ENCODE measurements around the gene MCCD1. TPM values are rescaled to one million over a fixed set of nuclear protein-coding genes. Genes with fewer than 3 reads are reported as not detected.

Gene MCCD1
- total RNA-seq, 1 experiment from 2014 or later: not detected

GRCh38 chr6:31559606-31559957, 30.8 kb downstream of the MCCD1 start:
- Histone ChIP-seq H3K79me2 (ENCODE audit: insufficient read depth, low read length) (no peaks in the 10 kb centered on the region), H3K4ac (ENCODE audit: low read depth, low read length) (no peak overlapping the region), H2AFZ (ENCODE audit: low read length) (no peak overlapping the region), H2BK12ac (ENCODE audit: insufficient read length, low read depth, low read length) (no peak overlapping the region), H3K9me3 (ENCODE audit: control insufficient read depth, low read depth, low read length) (no peaks in the 10 kb centered on the region), H3K4me2 (ENCODE audit: insufficient read depth, insufficient read length, low read length) (no peak overlapping the region), H4K20me1 (ENCODE audit: control insufficient read depth, insufficient read depth, insufficient read length) (no peaks in the 10 kb centered on the region), H4K8ac (replicated peaks; ENCODE audit: insufficient read length, low read depth, low read length) (no peak overlapping the region), H2AK5ac (ENCODE audit: insufficient read length, low read length) (no peak overlapping the region), H3K56ac (ENCODE audit: insufficient read length, low read depth, low read length) (no peak overlapping the region), H3K23me2 (ENCODE audit: insufficient read length, low read depth, low read length, poor library complexity, severe bottlenecking) (no peaks in the 10 kb centered on the region), H3K4me1 (ENCODE audit: insufficient read depth, low read length) (peaks cover 4% of the 10 kb centered on the region; the same call in 1 of the 2 replicates), H3K9ac (ENCODE audit: extremely low read depth, insufficient read length, low read length) (no peak overlapping the region), H2BK5ac (ENCODE audit: insufficient read length, low read length) (no peak overlapping the region), H4K91ac (ENCODE audit: insufficient read length, low read depth, low read length) (no peak overlapping the region), H2BK20ac (ENCODE audit: low read depth, low read length, poor library complexity, severe bottlenecking) (no peak overlapping the region), H3K79me1 (ENCODE audit: insufficient read depth, low read depth, low read length, poor library complexity, severe bottlenecking) (no peaks in the 10 kb centered on the region), H2BK120ac (ENCODE audit: low read depth, low read length, poor library complexity, severe bottlenecking) (no peak overlapping the region), H3T11ph (ENCODE audit: low read length) (no peak overlapping the region), H3K27ac (ENCODE audit: insufficient read length, low read depth, low read length) (no peak overlapping the region), H4K5ac (ENCODE audit: insufficient read length, low read depth, low read length) (no peak overlapping the region), H3K27me3 (ENCODE audit: insufficient read depth, low read length) (no peaks in the 10 kb centered on the region), H3K18ac (ENCODE audit: insufficient read length, low read depth, low read length) (no peak overlapping the region), H3K23ac (ENCODE audit: insufficient read length, low read depth, low read length) (no peak overlapping the region), H2BK15ac (ENCODE audit: low read depth, low read length) (no peak overlapping the region), H3K14ac (ENCODE audit: insufficient read depth, low read length) (no peak overlapping the region)
- Mint-ChIP-seq H3K27me3 (ENCODE audit: low read depth) (no peaks in the 10 kb centered on the region), H3K4me1 (peaks cover 4 to 18% of the 10 kb centered on the region in 2 experiments; a peak in 3 of 4 replicates), H3K36me3 (ENCODE audit: insufficient read depth in 1 of 3, low read depth in 3 of 3) (peaks cover 14 to 39% (median 26%) of the 10 kb centered on the region in 3 experiments; a peak in 6 of 7 replicates), H3K4me3 (no peak overlapping the region; a peak in 1 of 5 replicates), H3K27ac (peak overlapping the region; percentile 4 to 58 (median 40); a peak in 4 of 7 replicates), H3K9me3 (no peaks in the 10 kb centered on the region)
- DNase-seq: no peak
- no peak for TF ChIP-seq CTCF (conservative IDR thresholded peaks at IDR 0.05)
- WGBS (ENCODE audit: extremely low coverage, insufficient read length, low lambda C conversion rate): no CpG with 5 or more reads among the region's 4 CpGs

Data from H9 (cell line).